ENCODE measurements around the gene SPON2.

- TF ChIP-seq TAF1 (IDR thresholded peaks at IDR 0.05; ENCODE audit: borderline replicate concordance, insufficient read depth, low read length) (no peak), POLR2AphosphoS5 (IDR thresholded peaks at IDR 0.05; ENCODE audit: low read depth, low read length) (no peak)
These were observed 3.3 kb upstream of the SPON2 start for GRCh38 chr4:1175635-1176229.
